Measurements from ENCODE around the gene COLEC11.

DNA sequence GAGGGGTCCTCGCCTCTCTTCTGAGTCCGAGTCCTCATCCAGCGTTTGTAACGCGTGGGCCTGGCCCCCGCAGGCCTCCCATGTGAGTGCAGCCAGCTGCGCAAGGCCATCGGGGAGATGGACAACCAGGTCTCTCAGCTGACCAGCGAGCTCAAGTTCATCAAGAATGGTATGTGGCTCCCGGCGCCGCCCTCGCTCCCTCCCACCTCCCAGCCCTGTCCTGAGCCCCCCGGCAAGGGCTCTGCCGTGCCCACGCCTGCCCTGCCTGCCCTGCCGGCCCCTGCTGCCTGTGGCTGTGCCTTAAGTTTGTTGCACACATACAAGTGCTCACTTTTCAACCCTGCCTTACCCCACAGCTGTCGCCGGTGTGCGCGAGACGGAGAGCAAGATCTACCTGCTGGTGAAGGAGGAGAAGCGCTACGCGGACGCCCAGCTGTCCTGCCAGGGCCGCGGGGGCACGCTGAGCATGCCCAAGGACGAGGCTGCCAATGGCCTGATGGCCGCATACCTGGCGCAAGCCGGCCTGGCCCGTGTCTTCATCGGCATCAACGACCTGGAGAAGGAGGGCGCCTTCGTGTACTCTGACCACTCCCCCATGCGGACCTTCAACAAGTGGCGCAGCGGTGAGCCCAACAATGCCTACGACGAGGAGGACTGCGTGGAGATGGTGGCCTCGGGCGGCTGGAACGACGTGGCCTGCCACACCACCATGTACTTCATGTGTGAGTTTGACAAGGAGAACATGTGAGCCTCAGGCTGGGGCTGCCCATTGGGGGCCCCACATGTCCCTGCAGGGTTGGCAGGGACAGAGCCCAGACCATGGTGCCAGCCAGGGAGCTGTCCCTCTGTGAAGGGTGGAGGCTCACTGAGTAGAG lies 48.7 kb downstream of the COLEC11 start:
- TF ChIP-seq SALL2 (tag by site-specific recombination; IDR thresholded peaks at IDR 0.05; ENCODE audit: borderline replicate concordance) (no peak), CTCF (tag by site-specific recombination; IDR thresholded peaks at IDR 0.05) (no peak), TCF7L2 (IDR thresholded peaks at IDR 0.05; ENCODE audit: borderline replicate concordance, low read depth, low read length) (no peak), ZNF223 (tag by site-specific recombination; IDR thresholded peaks at IDR 0.05) (no peak), ZNF398 (tag by site-specific recombination; IDR thresholded peaks at IDR 0.05) (no peak), GLI4 (tag by site-specific recombination; IDR thresholded peaks at IDR 0.05) (no peak), ZBTB7A (tag by site-specific recombination; IDR thresholded peaks at IDR 0.05; ENCODE audit: low read depth) (no peak), ZNF292 (tag by site-specific recombination; IDR thresholded peaks at IDR 0.05; ENCODE audit: borderline replicate concordance, low read depth) (no peak), PRDM6 (tag by site-specific recombination; IDR thresholded peaks at IDR 0.05) (no peak), ZNF639 (tag by site-specific recombination; IDR thresholded peaks at IDR 0.05) (no peak), ZNF10 (tag by site-specific recombination; IDR thresholded peaks at IDR 0.05) (no peak)
- TF ChIP-seq, protein P1, sequence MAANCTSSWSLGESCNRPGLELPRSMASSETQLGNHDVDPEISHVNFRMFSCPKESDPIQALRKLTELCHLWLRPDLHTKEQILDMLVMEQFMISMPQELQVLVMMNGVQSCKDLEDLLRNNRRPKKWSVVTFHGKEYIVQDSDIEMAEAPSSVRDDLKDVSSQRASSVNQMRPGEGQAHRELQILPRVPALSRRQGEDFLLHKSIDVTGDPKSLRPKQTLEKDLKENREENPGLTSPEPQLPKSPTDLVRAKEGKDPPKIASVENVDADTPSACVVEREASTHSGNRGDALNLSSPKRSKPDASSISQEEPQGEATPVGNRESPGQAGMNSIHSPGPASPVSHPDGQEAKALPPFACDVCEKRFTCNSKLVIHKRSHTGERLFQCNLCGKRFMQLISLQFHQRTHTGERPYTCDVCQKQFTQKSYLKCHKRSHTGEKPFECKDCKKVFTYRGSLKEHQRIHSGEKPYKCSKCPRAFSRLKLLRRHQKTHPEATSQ (tag by site-specific recombination; IDR thresholded peaks at IDR 0.05) = no peak

All from HEK293 (cell line).